ENCODE results near the gene TRIP4. TPM values are rescaled to one million over a fixed set of nuclear protein-coding genes. Genes with fewer than 3 reads are reported as not detected.
A peak's percentile ranks its signal among the peaks of the same experiment; 100 is the strongest.

Gene TRIP4
- total RNA-seq, 1 experiment from 2014 or later: 21.7 TPM

- peak overlapping the region; percentile 49 for H4K5ac ChIP-seq (ENCODE audit: insufficient read length, low read depth, low read length)
- no peak overlapping the region for H3K56ac ChIP-seq (ENCODE audit: insufficient read length, low read depth, low read length)
- no peak overlapping the region for H3K4ac ChIP-seq (ENCODE audit: low read depth, low read length)
- no peaks in the 10 kb centered on the region for H3K27me3 ChIP-seq (ENCODE audit: insufficient read depth, low read length)
- peak overlapping the region; percentile 98 for H3K4me2 ChIP-seq (ENCODE audit: insufficient read depth, insufficient read length, low read length)
- H2BK15ac ChIP-seq (ENCODE audit: low read depth, low read length): no peak overlapping the region
- no peak overlapping the region for H3T11ph ChIP-seq (ENCODE audit: low read length)
- no peaks in the 10 kb centered on the region for H3K27me3 Mint-ChIP-seq (ENCODE audit: low read depth)
- no peak overlapping the region for H4K8ac ChIP-seq (replicated peaks; ENCODE audit: insufficient read length, low read depth, low read length)
- H3K23me2 ChIP-seq (ENCODE audit: insufficient read length, low read depth, low read length, poor library complexity, severe bottlenecking): peaks cover 5% of the 10 kb centered on the region
- no peak overlapping the region for H2BK120ac ChIP-seq (ENCODE audit: low read depth, low read length, poor library complexity, severe bottlenecking)
- H3K27ac ChIP-seq (ENCODE audit: insufficient read length, low read depth, low read length): no peak overlapping the region
- H3K4me1 Mint-ChIP-seq: peaks cover 12% of the 10 kb centered on the region in 2 experiments
- peaks cover 0 to 2% (median 0%) of the 10 kb centered on the region in 3 experiments; a peak in 2 of 7 replicates for H3K36me3 Mint-ChIP-seq (ENCODE audit: insufficient read depth in 1 of 3, low read depth in 3 of 3)
- no peaks in the 10 kb centered on the region for H4K20me1 ChIP-seq (ENCODE audit: control insufficient read depth, insufficient read depth, insufficient read length)
- H2BK5ac ChIP-seq (ENCODE audit: insufficient read length, low read length): no peak overlapping the region
- H3K9me3 Mint-ChIP-seq: no peaks in the 10 kb centered on the region
- no peak for DNase-seq
- no peak overlapping the region for H2AFZ ChIP-seq (ENCODE audit: low read length)
- no peak overlapping the region for H2BK12ac ChIP-seq (ENCODE audit: insufficient read length, low read depth, low read length)
- peak overlapping the region; percentile 89 for H3K9ac ChIP-seq (ENCODE audit: extremely low read depth, insufficient read length, low read length)
- TF ChIP-seq CTCF (conservative IDR thresholded peaks at IDR 0.05): no peak
- H3K23ac ChIP-seq (ENCODE audit: insufficient read length, low read depth, low read length): no peak overlapping the region
- no peaks in the 10 kb centered on the region for H3K9me3 ChIP-seq (ENCODE audit: control insufficient read depth, low read depth, low read length)
- peak overlapping the region; percentile 98 to 99 (median 98); a peak in 5 of 7 replicates for H3K27ac Mint-ChIP-seq
- H3K14ac ChIP-seq (ENCODE audit: insufficient read depth, low read length): peak overlapping the region; percentile 84; the same call in 1 of the 2 replicates
- H3K79me1 ChIP-seq (ENCODE audit: insufficient read depth, low read depth, low read length, poor library complexity, severe bottlenecking): peaks cover 4% of the 10 kb centered on the region
- no CpG with 5 or more reads among the region's 5 CpGs for WGBS (ENCODE audit: extremely low coverage, insufficient read length, low lambda C conversion rate)
- no peaks in the 10 kb centered on the region for H3K4me1 ChIP-seq (ENCODE audit: insufficient read depth, low read length)
- no peak overlapping the region for H2AK5ac ChIP-seq (ENCODE audit: insufficient read length, low read length)
- H3K18ac ChIP-seq (ENCODE audit: insufficient read length, low read depth, low read length): no peak overlapping the region
- H3K4me3 Mint-ChIP-seq: peak overlapping the region; percentile 94 to 98
- no peak overlapping the region for H4K91ac ChIP-seq (ENCODE audit: insufficient read length, low read depth, low read length)
- H2BK20ac ChIP-seq (ENCODE audit: low read depth, low read length, poor library complexity, severe bottlenecking): no peak overlapping the region
- peaks cover 2% of the 10 kb centered on the region; the same call in 1 of the 2 replicates for H3K79me2 ChIP-seq (ENCODE audit: insufficient read depth, low read length)
Measured at GRCh38 chr15:64354688-64355344, 32.8 kb upstream of the TRIP4 start.
